Hematopoietic multipotent progenitor cell (in vitro differentiated cells): Measurements from ENCODE around the gene KMT5C. TPM values are rescaled to one million over a fixed set of nuclear protein-coding genes. Genes with fewer than 3 reads are reported as not detected.

Experiments used
- DNase-seq, 3 donors: peaks; one replicate each; pipeline ENCODE4 v3.0.0-alpha.2; 2011 to 2015; ENCODE audit warnings: low read depth in 2 of 3, low spot score in 2 of 3
- total RNA-seq: library from RNA; depleted of rRNA; stranded (reverse); fragments of >200 nt; gene quantifications from one replicate; pipeline ENCODE4 v1.2.3, GENCODE V29; 2012

KMT5C gene
- total RNA-seq, 1 donor: 22.4 TPM

GRCh38 chr19:55383279-55384130 lies 43.8 kb downstream of the KMT5C start:
- peak; percentile 33 to 72 (median 71) for DNase-seq

DNA sequence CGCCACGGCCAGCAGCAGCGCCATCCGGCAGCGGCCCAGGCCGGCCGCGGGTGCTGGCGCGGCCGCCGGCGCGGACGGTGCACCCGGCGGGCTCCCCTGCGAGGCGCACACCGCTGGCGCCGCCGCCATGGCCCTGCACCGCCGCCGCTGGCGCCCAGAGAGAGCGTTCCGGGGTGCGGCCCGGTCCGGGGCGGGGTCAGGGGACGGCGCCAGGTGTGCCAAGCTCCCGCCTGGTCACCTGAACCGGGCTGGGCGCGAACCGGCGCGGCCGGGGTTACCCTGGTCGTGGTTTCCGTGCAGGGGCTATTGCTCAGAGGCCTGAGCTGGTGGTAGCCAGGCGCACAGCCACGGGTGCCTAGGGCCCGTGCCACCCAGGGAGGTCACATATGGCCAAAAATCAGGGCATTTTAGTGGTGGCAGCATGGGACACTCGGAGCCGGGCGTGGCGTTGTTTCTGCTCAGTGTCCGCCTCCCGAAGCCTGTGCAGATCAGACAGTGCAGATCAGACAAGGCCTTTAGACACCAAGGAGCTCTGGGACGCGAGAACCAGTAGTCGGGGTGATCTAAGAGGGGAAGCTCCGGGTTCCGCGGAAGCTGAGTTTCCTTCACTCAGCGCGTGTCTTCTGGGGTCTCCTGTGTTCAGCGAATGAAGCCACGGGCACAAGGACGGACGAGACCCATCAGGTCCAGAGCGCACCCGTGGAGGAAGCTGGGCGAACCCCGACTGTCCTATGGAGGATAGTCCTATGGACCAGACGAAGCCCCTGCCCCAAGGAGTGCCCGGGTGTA lies 44.6 kb downstream of the KMT5C start, which contains the start of gene TMEM238:
Gene TMEM238 (minus strand): TSS at position 162 of the 789 bp plus-strand sequence. CDS start 33 bp downstream, at position 129.
- peak in 1 of 3 donors; percentile 48 for DNase-seq

DNA sequence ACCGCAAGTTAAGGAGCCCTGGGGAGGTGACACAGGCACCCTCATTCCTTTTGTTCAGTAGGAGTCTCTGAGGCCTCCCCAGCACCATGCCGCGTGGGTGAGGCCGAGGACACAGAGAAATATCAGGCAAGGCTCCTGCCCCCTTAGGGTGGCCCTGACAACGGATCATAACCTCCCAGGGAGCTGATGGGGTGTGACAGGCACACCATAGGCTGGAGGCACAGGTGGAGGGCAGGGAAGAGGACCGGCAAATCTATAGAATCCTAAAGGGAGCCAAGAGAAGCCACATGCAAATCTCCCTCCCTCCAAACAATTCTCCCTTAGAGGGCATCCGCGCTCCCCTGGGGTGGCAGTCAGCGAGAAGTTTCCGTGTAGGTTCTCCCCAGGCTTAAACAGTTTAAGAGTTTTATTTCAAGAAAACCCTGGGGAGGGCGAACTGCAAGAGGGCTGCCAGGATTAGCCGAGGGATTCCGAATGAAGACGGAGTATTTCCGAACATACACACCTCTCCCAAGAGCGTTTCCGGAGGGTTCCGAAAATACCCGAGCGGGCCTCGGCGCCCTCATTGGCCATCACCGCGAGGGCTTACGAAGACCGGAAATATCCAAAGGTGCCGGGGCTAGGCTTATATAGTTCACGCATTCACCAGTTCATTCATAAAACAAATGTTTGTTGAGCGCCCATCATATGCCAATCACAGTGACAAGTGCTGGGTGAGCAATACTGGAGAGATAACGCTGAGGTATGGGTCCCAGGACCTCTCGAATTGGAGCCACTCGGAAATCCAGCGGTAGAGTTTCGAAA lies 45.4 kb downstream of the KMT5C start:
- DNase-seq: peak in 2 of 3 donors; percentile 93 to 97

- peak; percentile 96 to 99 (median 98) for DNase-seq
Measured at GRCh38 chr19:55385724-55386492, 46.2 kb downstream of the KMT5C start, which contains the start of gene RPL28. Gene RPL28, plus strand, starts transcription at chr19:55385932. Its CDS starts 426 bp downstream, at chr19:55386358.

- no peak for DNase-seq
Measured at GRCh38 chr19:55386493-55386971, 46.9 kb downstream of the KMT5C start.

DNA sequence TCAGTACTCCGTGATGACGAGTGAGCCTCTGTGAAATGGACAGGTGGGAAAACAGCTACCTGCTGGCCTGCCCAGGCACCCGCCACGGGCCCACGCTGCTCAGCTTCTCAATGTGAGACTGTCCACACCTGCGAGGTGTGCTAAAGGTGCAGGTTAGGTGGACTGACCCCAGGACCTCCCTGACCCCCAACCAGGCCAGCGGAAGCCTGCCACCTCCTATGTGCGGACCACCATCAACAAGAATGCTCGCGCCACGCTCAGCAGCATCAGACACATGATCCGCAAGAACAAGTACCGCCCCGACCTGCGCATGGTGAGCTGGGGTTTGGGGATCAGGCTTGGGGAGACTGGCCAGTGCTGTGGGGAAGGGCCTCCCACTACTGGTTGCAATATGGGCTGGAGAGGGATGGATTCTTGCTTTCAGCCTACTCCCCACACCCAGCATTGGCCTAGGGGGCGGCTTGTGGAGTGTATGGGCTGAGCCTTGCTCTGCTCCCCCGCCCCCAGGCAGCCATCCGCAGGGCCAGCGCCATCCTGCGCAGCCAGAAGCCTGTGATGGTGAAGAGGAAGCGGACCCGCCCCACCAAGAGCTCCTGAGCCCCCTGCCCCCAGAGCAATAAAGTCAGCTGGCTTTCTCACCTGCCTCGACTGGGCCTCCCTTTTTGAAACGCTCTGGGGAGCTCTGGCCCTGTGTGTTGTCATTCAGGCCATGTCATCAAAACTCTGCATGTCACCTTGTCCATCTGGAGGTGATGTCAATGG lies 48.2 kb downstream of the KMT5C start:
- DNase-seq: no peak

GRCh38 chr19:55389386-55390317 lies 50.0 kb downstream of the KMT5C start:
- no peak for DNase-seq

DNA sequence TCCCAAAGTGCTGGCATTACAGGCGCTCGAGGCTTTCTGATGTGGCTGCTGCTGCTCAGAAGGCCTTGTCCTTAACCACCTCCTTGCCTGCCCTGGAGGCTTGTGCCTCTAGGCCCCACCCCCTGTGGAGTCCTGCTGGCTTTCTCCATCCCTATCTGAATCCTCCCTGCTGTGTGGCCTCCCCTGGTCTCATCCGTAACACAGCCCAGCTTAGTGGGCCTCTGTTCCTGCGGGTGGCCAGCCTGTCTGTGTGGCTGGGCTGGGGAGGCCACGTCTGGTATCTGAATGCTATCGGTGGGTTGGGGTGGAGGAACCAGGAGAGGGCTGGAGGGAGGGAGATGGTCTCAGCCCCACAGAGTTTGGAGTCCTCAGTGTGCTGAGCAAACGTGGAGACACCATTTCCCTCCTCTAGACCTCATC lies 50.8 kb downstream of the KMT5C start:
- no peak for DNase-seq

DNA sequence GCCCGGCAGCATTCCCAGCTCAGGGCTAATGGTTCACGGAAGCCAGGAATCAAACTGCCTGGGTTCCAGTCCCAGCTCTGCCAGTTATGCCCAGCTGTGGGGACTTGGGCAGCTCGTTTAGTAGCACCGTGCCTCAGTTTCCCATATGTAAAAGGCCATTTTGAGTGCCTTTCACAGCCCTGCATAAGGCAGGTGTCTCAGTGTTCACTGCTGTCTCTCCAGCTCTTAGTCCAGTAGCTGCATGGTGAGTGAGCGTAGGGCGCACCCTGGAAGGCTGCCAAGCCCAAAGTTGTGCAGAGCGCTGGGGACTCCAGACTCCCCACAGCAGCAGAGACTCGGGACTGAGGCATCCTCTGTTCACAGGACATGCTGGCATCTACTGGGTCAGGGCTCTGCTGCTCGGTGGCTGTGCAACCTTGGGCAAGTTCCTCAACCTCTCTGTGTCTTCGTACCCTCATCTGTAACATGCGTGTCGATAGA lies 51.6 kb downstream of the KMT5C start:
- DNase-seq: no peak

DNA sequence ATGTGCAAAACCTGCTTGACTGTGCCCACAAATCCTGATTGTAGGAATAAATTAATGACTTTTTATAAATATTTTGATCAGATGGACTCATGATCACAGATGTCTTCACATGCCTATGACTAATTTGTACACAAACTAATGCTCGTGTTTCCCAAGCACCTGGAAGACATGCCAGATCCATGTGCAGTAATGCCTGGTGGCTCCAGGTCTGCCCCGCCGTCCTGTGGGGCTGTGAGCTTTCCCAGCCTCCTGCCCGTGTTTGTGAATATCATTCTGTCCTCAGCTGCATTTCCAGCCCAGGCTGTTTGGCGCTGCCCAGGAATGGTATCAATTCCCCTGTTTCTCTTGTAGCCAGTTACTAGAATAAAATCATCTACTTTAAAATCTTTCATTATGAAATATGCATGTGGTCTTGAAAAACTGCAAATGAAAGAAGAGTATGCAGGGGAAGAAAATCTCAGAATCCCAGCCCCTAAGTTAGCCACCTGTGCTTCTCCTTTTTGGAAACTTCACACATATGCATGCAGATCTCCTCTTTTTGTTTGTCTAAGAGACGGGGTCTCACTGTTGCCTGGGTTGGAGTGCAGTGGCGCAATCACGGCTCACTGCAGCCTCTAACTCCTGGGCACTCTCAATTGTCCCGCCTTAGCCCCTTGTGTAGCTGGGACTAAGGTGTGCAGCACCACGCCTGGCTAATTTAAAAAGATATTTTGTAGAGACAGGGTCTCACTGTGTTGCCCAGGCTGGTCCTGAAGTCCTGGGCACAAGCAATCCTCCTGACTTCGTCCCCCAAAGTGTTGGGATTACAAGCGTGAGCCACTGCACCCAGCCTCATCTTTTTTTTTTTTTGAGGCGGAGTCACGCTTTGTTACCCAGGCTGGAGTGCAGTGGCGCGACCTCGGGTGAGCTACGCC lies 52.3 kb downstream of the KMT5C start:
- DNase-seq: no peak

GRCh38 chr19:55392820-55393761 lies 53.4 kb downstream of the KMT5C start:
- DNase-seq: no peak
